Stimulated activated CD4-positive, alpha-beta T cell treated with anti-CD3 and anti-CD28 coated beads, Interleukin-12 subunit alpha, Interleukin-12 subunit beta, amount 100 ng/mL, for 48 hours (primary cell): ENCODE results near the gene MTG1.

Source experiments
- DNase-seq, 3 donors: peaks; one replicate each; pipeline ENCODE4 v3.0.0-alpha.2; 2020; ENCODE audit warnings: low read depth in 2 of 3, low spot score in 1 of 3

Gene MTG1

GRCh38 chr10:133445751-133446708 lies 52.1 kb downstream of the MTG1 start:
- no peak for DNase-seq

GRCh38 chr10:133446979-133447378 lies 53.0 kb downstream of the MTG1 start:
- DNase-seq = no peak

GRCh38 chr10:133448120-133448519 lies 54.2 kb downstream of the MTG1 start:
- DNase-seq = no peak

GRCh38 chr10:133451346-133451745 lies 57.4 kb downstream of the MTG1 start:
- DNase-seq = no peak

- no peak for DNase-seq
Measured at GRCh38 chr10:133452453-133452852, 58.5 kb downstream of the MTG1 start.

- DNase-seq = no peak
Measured at GRCh38 chr10:133453516-133454203, 59.7 kb downstream of the MTG1 start, which contains the start of gene SCART1. SCART1 (plus strand) TSS chr10:133453945; CDS start chr10:133453998, 53 bp downstream.

GRCh38 chr10:133454204-133454893 lies 60.4 kb downstream of the MTG1 start:
- DNase-seq = no peak

- DNase-seq = no peak
Measured at GRCh38 chr10:133455196-133455595, 61.2 kb downstream of the MTG1 start.

GRCh38 chr10:133455611-133456031 lies 61.7 kb downstream of the MTG1 start:
- DNase-seq = no peak

GRCh38 chr10:133456041-133456951 lies 62.3 kb downstream of the MTG1 start:
- DNase-seq = no peak

- DNase-seq = no peak
Measured at GRCh38 chr10:133457100-133457841, 63.3 kb downstream of the MTG1 start.

GRCh38 chr10:133458021-133458709 lies 64.2 kb downstream of the MTG1 start:
- DNase-seq = no peak

- no peak for DNase-seq
Measured at GRCh38 chr10:133458710-133459453, 64.9 kb downstream of the MTG1 start.

- no peak for DNase-seq
Measured at GRCh38 chr10:133459454-133460207, 65.7 kb downstream of the MTG1 start.

GRCh38 chr10:133460208-133460769 lies 66.3 kb downstream of the MTG1 start:
- DNase-seq = no peak

GRCh38 chr10:133461027-133461426 lies 67.1 kb downstream of the MTG1 start:
- no peak for DNase-seq

- no peak for DNase-seq
Measured at GRCh38 chr10:133461841-133462240, 67.9 kb downstream of the MTG1 start.
